Erythroblast (primary cell): ENCODE data around the gene CAPG.

Source experiments
- GATA1 ChIP-seq: IDR thresholded peaks from 2 replicates; pipeline ENCODE4 v1.6.1; 2011; ENCODE audit warnings: low read depth, mild to moderate bottlenecking, control low read depth, low read length, moderate library complexity
- POLR2A ChIP-seq: IDR thresholded peaks from 2 replicates; pipeline ENCODE4 v1.6.1; 2011; ENCODE audit warnings: mild to moderate bottlenecking, low read length

GRCh38 chr2:85410584-85411404, 628 bp upstream of the CAPG start:
- no peak for TF ChIP-seq POLR2A
- TF ChIP-seq GATA1, result no peak
